ENCODE measurements around the gene MAS1L. TPM values are rescaled to one million over a fixed set of nuclear protein-coding genes. Genes with fewer than 3 reads are reported as not detected.

Gene MAS1L
- total RNA-seq, 2 experiments from 2014 or later, result not detected

DNA sequence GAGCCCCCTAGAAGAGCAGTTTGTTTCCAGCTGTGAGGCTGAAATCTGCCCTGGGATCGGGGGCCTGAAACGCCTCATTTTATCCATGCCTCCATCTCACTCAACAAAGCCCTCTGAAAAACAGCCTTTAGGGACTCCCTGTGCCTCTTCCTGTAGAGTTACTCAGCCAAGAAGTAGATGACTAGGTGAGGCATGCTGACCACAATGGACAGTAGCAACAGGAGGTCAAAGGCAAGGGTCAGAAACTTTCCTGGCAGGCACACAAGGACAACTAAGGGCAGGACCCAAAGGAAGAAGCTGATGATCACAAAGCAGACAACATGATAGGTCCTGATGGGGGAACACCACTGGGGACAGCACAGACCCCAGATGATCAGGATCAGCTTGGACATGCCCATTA lies 12.8 kb downstream of the MAS1L start:
- no peak for ATAC-seq (ENCODE audit: poor library complexity)
- TF ChIP-seq, protein P1, sequence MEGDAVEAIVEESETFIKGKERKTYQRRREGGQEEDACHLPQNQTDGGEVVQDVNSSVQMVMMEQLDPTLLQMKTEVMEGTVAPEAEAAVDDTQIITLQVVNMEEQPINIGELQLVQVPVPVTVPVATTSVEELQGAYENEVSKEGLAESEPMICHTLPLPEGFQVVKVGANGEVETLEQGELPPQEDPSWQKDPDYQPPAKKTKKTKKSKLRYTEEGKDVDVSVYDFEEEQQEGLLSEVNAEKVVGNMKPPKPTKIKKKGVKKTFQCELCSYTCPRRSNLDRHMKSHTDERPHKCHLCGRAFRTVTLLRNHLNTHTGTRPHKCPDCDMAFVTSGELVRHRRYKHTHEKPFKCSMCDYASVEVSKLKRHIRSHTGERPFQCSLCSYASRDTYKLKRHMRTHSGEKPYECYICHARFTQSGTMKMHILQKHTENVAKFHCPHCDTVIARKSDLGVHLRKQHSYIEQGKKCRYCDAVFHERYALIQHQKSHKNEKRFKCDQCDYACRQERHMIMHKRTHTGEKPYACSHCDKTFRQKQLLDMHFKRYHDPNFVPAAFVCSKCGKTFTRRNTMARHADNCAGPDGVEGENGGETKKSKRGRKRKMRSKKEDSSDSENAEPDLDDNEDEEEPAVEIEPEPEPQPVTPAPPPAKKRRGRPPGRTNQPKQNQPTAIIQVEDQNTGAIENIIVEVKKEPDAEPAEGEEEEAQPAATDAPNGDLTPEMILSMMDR (IDR thresholded peaks at IDR 0.05), result no peak
- Histone ChIP-seq H3K27ac (ENCODE audit: low read depth in 1 of 2, low read length in 2 of 2) (no peak overlapping the region), H3K36me3 (ENCODE audit: insufficient read depth, low read length) (no peaks in the 10 kb centered on the region), H3K4me3 (ENCODE audit: low read length) (no peak overlapping the region), H3K9me3 (ENCODE audit: control insufficient read depth in 1 of 2, insufficient read depth in 1 of 2, low read length in 2 of 2) (no peaks in the 10 kb centered on the region), H3K27me3 (ENCODE audit: control insufficient read depth in 1 of 2, insufficient read depth in 2 of 2, low read length in 2 of 2) (peaks cover 0 to 3% of the 10 kb centered on the region in 2 experiments), H3K4me1 (ENCODE audit: insufficient read depth, low read length) (no peaks in the 10 kb centered on the region)
- CTCF ChIA-PET, result no interaction called here
- Mint-ChIP-seq H3K4me3 (no peak overlapping the region), H3K27ac (no peak overlapping the region), H3K27me3 (peaks cover 32% of the 10 kb centered on the region), H3K4me1 (ENCODE audit: low read depth) (no peaks in the 10 kb centered on the region), H3K36me3 (ENCODE audit: low read depth) (no peaks in the 10 kb centered on the region), H3K9me3 (no peaks in the 10 kb centered on the region)
- POLR2A ChIA-PET, result no interaction called here
- no peak for DNase-seq
- intact Hi-C loops (cut with DNase I, micrococcal nuclease), result no loop called here

DNA sequence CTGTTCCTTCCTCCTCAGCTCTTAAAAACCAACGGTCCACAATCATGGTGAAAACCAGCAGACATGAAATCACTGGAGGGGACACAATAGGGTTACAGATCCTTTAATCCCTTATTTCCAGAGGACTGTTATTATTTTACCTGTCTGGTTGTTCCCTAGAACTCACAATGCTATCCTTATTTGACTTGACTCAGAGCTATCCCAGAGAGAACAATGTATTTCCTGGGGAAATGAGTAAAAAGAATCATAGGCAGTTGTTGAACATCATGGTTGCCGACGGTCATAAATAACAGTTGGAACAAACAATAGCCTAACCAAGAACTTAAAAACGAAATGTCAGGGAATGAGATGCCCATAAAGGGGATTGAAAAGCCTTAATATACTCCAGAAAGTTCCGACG lies 21.5 kb downstream of the MAS1L start:
- ATAC-seq (ENCODE audit: poor library complexity) (no peak), DNase-seq (no peak)
- Histone ChIP-seq H3K27me3 (ENCODE audit: control insufficient read depth in 1 of 2, insufficient read depth in 2 of 2, low read length in 2 of 2) (peaks cover 3 to 8% of the 10 kb centered on the region in 2 experiments), H3K36me3 (ENCODE audit: insufficient read depth, low read length) (no peaks in the 10 kb centered on the region), H3K27ac (ENCODE audit: low read depth in 1 of 2, low read length in 2 of 2) (no peak overlapping the region), H3K4me3 (ENCODE audit: low read length) (no peak overlapping the region), H3K4me1 (ENCODE audit: insufficient read depth, low read length) (no peaks in the 10 kb centered on the region), H3K9me3 (ENCODE audit: control insufficient read depth in 1 of 2, insufficient read depth in 1 of 2, low read length in 2 of 2) (no peaks in the 10 kb centered on the region)
- Mint-ChIP-seq H3K36me3 (ENCODE audit: low read depth) (no peaks in the 10 kb centered on the region), H3K4me1 (ENCODE audit: low read depth) (no peaks in the 10 kb centered on the region), H3K27ac (no peak overlapping the region), H3K4me3 (no peak overlapping the region), H3K9me3 (no peaks in the 10 kb centered on the region), H3K27me3 (peaks cover 46% of the 10 kb centered on the region)
- ChIA-PET CTCF (no interaction called here), POLR2A (no interaction called here)
- TF ChIP-seq, protein P1 (IDR thresholded peaks at IDR 0.05), result no peak
- intact Hi-C loops (cut with DNase I, micrococcal nuclease), result no loop called here

DNA sequence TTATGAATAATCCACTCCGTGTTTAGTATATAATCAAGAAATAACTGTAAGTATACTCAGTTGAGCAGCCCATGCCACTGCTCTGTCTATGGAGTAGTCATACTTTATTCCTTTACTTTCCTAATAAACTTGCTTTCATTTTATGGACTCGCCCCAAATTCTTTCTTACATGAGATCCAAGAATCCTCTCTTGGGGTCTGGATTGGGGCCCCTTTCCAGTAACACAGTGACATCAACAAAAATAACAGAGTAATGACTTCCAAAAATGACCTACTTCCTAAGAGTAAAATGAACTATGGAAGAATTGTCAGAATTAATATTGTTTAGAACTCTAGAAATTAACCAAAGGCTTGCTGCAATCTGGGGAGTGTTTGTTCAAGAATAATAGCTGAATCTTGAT lies 22.0 kb downstream of the MAS1L start:
- H3K4me3 ChIP-seq (ENCODE audit: low read length), result no peak overlapping the region
- Mint-ChIP-seq H3K4me3 (no peak overlapping the region), H3K4me1 (ENCODE audit: low read depth) (no peaks in the 10 kb centered on the region), H3K27ac (no peak overlapping the region), H3K9me3 (no peaks in the 10 kb centered on the region), H3K36me3 (ENCODE audit: low read depth) (no peaks in the 10 kb centered on the region), H3K27me3 (peaks cover 49% of the 10 kb centered on the region)
- no peaks in the 10 kb centered on the region for H3K36me3 ChIP-seq (ENCODE audit: insufficient read depth, low read length)
- TF ChIP-seq, protein P1 (IDR thresholded peaks at IDR 0.05), result no peak
- ChIA-PET CTCF (no interaction called here), POLR2A (no interaction called here)
- ATAC-seq (ENCODE audit: poor library complexity) (no peak), DNase-seq (no peak)
- intact Hi-C loops (cut with DNase I, micrococcal nuclease), result no loop called here
- H3K4me1 ChIP-seq (ENCODE audit: insufficient read depth, low read length), result no peaks in the 10 kb centered on the region
- H3K27ac ChIP-seq (ENCODE audit: low read depth in 1 of 2, low read length in 2 of 2), result no peak overlapping the region
- H3K27me3 ChIP-seq (ENCODE audit: control insufficient read depth in 1 of 2, insufficient read depth in 2 of 2, low read length in 2 of 2), result peaks cover 3 to 9% of the 10 kb centered on the region in 2 experiments
- H3K9me3 ChIP-seq (ENCODE audit: control insufficient read depth in 1 of 2, insufficient read depth in 1 of 2, low read length in 2 of 2), result no peaks in the 10 kb centered on the region
